ENCODE results near the gene ADGRL3. TPM values are rescaled to one million over a fixed set of nuclear protein-coding genes. Genes with fewer than 3 reads are reported as not detected.

The ADGRL3 gene
- total RNA-seq, result under 0.01 TPM

GRCh38 chr4:61200187-61200915, at the start of gene ADGRL3:
Gene ADGRL3 (plus strand): TSS chr4:61200326.
- peak in 2 of 3 donors; percentile 35 to 52 for DNase-seq (ENCODE audit: low read depth in 2 of 3, low spot score in 2 of 3)

GRCh38 chr4:61152433-61152832, 47.7 kb upstream of the ADGRL3 start:
- no peak for DNase-seq (ENCODE audit: low read depth in 2 of 3, low spot score in 2 of 3)

GRCh38 chr4:61160478-61160877, 39.6 kb upstream of the ADGRL3 start:
- DNase-seq (ENCODE audit: low read depth in 2 of 3, low spot score in 2 of 3), result no peak

GRCh38 chr4:61162116-61162515, 38.0 kb upstream of the ADGRL3 start:
- DNase-seq (ENCODE audit: low read depth in 2 of 3, low spot score in 2 of 3), result no peak

DNA sequence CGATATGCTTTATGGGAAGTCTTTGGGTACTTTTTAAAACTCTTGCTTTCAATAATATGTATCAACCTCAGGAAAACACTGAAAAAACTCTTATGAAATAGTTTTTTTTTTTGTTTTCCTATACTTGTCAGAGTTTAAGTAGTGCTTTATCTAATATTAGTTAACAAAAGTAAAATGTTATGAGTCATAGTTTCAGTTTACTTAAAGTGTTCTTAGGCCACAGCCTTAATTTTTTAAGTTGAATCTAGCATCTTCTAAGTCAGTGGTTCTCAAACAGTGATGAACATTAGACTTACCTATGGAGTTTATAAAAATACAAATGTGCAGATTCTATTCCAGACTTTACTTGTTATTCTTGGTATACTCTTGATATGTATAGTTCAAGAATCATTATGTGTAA, 26.3 kb upstream of the ADGRL3 start:
- DNase-seq (ENCODE audit: low read depth in 2 of 3, low spot score in 2 of 3), result no peak

GRCh38 chr4:61175495-61175894, 24.6 kb upstream of the ADGRL3 start:
- DNase-seq (ENCODE audit: low read depth in 2 of 3, low spot score in 2 of 3), result no peak

DNA sequence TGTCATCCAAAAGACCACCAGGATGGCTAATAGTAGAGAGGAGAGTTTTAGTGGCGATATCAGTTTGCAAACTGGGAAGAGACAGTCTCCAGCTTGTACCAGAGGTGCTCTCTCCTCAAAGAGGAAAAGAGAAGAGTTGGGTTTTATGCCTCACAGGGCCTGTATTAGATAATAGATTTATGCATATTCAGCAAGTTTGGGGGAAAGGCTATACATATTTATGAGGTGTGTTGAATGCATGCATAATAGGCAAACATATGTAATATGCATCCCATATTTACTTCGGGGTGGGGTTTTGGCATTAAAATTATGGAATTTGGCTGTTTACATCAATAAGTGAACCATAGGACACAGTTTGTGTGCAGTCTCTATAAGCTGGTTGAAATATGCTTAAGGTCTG, 22.8 kb upstream of the ADGRL3 start:
- DNase-seq (ENCODE audit: low read depth in 2 of 3, low spot score in 2 of 3), result no peak

DNA sequence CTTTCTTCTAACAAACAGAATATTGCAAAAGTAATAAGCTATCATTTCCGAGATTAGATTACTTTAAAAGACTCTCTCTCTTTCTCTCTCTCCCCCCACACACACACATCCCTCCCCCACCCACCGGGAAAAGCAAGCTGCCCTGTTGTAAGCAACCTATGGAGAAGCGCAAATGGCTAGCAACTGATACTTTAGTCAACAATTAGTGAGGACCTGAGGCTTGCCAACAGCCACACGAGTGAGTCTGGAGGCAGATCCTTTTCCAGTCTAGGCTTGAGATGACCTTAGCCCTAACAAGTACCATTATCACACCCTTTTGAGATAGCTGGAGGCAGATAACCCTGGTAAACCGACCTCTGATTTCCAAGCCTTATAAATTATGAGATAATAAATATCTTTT, 19.7 kb upstream of the ADGRL3 start:
- no peak for DNase-seq (ENCODE audit: low read depth in 2 of 3, low spot score in 2 of 3)

DNA sequence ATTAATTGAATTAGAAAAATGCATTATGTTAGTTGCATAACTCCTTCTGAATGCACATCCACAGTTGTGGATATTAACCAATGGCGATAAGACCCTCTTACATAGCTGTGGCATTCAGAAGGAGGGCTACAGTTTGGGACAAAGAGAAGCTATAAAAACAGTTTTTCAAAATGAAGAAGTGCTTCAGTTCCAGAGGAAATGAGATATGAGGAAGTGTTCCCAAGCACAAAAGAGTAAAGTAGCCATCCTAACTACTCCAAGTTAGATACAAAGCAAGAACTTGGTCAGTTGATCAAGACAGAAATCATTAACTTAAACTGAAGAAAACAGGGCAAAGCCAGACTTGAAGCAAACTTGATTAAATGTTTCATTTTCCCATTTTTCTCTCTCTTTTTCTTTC, 17.2 kb upstream of the ADGRL3 start:
- DNase-seq (ENCODE audit: low read depth in 2 of 3, low spot score in 2 of 3), result no peak

GRCh38 chr4:61185288-61185687, 14.8 kb upstream of the ADGRL3 start:
- no peak for DNase-seq (ENCODE audit: low read depth in 2 of 3, low spot score in 2 of 3)

- no peak for DNase-seq (ENCODE audit: low read depth in 2 of 3, low spot score in 2 of 3)
These were observed 7.7 kb upstream of the ADGRL3 start for GRCh38 chr4:61192392-61192791.

- DNase-seq (ENCODE audit: low read depth in 2 of 3, low spot score in 2 of 3), result no peak
These were observed 6.3 kb upstream of the ADGRL3 start for GRCh38 chr4:61193863-61194262.

- DNase-seq (ENCODE audit: low read depth in 2 of 3, low spot score in 2 of 3), result no peak
These were observed 5.6 kb upstream of the ADGRL3 start for GRCh38 chr4:61194571-61194970.

DNA sequence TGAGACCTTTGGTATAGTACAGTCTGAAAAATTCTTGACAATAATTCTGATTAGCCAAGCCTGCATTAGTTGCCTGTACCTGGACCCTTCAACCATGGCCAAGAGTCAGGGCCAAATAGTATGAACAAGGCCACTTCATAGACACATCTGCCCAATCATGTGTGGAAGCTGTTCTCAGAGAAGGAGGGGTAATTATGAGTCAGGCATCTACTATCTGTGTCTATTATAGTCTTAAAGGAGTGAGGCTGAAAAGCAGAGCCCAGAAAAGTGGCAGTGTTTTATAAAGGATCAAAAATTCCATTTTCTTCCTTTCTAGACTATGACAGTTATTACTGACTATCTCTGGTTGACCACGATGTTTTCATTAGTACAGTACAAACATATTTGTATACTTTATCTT, 5.0 kb upstream of the ADGRL3 start:
- no peak for DNase-seq (ENCODE audit: low read depth in 2 of 3, low spot score in 2 of 3)

GRCh38 chr4:61198686-61199085, 1.4 kb upstream of the ADGRL3 start:
- no peak for DNase-seq (ENCODE audit: low read depth in 2 of 3, low spot score in 2 of 3)

- DNase-seq (ENCODE audit: low read depth in 2 of 3, low spot score in 2 of 3), result peak in 1 of 3 donors; percentile 47
These were observed 296 bp upstream of the ADGRL3 start for GRCh38 chr4:61199873-61200186.

GRCh38 chr4:61200916-61201526, 895 bp downstream of the ADGRL3 start:
- peak in 2 of 3 donors; percentile 21 to 54 for DNase-seq (ENCODE audit: low read depth in 2 of 3, low spot score in 2 of 3)

DNA sequence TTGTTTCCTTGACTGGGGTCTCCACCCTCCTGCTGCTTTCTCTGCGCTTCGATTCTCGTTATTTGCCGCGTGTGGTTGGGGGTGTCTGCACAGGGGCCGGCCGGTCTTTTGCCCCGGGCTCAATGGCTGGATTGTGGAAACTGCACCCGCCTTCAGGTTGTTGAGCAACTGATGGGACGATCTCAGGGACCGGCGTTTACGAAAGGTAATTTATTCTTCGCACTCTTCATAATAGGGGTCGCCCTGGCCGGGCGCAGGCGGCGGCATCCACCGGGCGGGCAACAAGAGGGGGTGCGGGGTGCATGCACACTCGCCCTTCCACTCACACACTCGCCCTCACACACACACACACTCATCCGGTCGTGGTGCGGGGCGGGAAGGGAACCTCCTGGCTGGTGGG, 1.4 kb downstream of the ADGRL3 start:
- peak in 2 of 3 donors; percentile 8 to 13 for DNase-seq (ENCODE audit: low read depth in 2 of 3, low spot score in 2 of 3)

DNA sequence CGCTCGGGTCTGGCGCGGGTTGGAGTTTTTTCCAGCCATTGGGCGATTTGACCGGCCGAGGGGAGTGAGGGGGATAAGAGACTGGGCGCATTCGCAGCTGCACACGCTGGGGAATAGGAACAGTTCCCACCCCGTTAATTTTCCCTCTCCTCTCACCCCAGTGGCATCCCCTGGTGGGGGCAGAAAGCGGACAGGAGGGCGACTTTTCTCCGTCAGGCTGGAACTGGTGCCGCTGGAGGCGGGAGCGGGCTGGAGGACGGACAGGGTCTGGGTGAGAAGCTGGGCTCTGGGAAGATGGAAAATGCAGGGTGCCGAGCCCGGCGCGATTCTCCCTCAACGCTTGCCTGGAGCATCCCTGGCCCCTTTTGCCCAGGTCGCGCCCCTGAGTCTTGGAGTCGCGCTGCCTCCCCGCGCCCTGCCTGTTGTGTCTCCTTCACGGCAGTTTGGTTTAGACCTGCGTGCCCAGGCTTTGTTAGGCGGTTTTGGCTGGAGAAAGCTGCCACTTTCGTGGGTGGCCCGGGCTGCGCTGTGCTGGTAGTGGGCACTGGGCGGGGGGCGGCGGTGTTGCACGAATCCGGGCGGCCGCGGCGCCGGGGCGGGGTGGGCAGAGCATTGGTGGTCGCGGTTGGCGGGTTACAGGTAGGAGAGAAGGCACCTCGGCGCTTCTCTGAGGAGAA, 2.0 kb downstream of the ADGRL3 start:
- DNase-seq (ENCODE audit: low read depth in 2 of 3, low spot score in 2 of 3), result peak in 2 of 3 donors; percentile 1 to 14

DNA sequence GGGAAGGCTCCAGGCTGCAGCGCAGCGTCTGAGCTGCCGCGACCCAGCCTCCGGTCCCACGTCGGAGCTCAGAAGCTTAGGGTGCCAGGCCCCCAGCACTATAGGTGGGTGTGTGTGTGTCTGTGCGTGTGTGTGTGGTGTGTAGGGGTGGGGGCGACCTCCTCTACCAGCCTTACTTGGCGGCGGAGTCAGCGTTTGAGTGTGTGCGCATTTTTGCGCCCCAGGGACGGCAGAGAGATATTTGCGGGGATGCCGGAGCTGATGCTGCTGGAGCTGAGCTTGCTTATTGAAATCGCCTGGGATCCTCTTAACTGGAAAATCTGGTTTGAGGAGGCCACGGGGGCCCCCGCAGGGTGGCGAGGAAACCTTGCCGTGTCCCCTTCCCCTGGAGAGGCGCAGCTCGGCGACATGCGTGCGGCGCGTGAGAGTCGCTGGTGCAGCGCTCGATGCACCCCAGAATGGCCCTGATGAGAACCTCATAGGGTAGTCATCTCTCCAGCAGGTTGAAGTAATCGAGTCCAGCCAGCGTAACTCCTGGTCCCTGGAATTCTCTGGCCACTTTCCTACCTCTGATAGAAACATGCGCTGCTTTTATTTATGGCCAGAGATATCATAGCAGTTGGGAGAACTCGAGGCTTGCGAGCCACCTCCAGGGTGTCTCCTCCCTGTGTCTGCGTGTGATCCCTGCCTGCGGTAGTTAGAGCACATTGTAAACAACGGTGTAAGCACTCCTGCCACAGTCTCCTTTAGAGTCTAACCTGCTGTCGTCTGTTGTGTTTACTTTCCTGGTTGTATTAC, 2.7 kb downstream of the ADGRL3 start:
- peak in 2 of 3 donors; percentile 7 to 18 for DNase-seq (ENCODE audit: low read depth in 2 of 3, low spot score in 2 of 3)

DNA sequence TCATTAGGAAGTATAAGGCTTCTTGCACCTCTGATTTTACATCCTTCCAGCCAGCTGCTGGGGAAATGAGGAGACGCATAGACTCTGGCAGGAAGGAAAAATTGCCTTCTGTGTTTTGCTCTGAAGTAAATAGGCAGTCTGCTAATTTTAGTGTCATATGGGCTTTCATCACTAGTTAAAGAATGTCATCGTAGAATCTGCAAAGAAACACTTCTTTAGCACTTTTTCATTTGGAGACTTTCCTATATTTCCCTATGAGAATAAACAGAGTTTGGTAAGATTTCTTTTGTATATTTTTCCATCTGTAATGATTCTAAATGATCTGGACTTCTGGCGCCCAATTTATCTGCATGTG, 3.3 kb downstream of the ADGRL3 start:
- peak in 2 of 3 donors; percentile 1 to 3 for DNase-seq (ENCODE audit: low read depth in 2 of 3, low spot score in 2 of 3)
